ENCODE data around the gene INSYN1.

INSYN1 gene

GRCh38 chr15:73777741-73778140 is 24.6 kb upstream of the INSYN1 start:
- DNase-seq (ENCODE audit: low read depth) = no peak

- DNase-seq (ENCODE audit: low read depth) = no peak
These were observed 20.3 kb upstream of the INSYN1 start for GRCh38 chr15:73773428-73773827.

- DNase-seq (ENCODE audit: low read depth) = no peak
These were observed 18.4 kb upstream of the INSYN1 start for GRCh38 chr15:73771385-73772045.

GRCh38 chr15:73770050-73770449 is 16.9 kb upstream of the INSYN1 start:
- DNase-seq (ENCODE audit: low read depth) = no peak

- DNase-seq (ENCODE audit: low read depth) = no peak
These were observed 14.8 kb upstream of the INSYN1 start for GRCh38 chr15:73767806-73768501.

- no peak for DNase-seq (ENCODE audit: low read depth)
These were observed 13.4 kb upstream of the INSYN1 start for GRCh38 chr15:73766598-73766997.

- DNase-seq (ENCODE audit: low read depth) = no peak
These were observed 12.6 kb upstream of the INSYN1 start for GRCh38 chr15:73765778-73766177.

GRCh38 chr15:73763931-73764330 is 10.8 kb upstream of the INSYN1 start:
- DNase-seq (ENCODE audit: low read depth) = no peak

- no peak for DNase-seq (ENCODE audit: low read depth)
These were observed 7.5 kb upstream of the INSYN1 start for GRCh38 chr15:73760330-73761329.

GRCh38 chr15:73758461-73758860 is 5.3 kb upstream of the INSYN1 start:
- DNase-seq (ENCODE audit: low read depth) = no peak

- no peak for DNase-seq (ENCODE audit: low read depth)
These were observed 4.4 kb upstream of the INSYN1 start for GRCh38 chr15:73757571-73757970.

- DNase-seq (ENCODE audit: low read depth) = no peak
These were observed 3.9 kb upstream of the INSYN1 start for GRCh38 chr15:73756947-73757513.

GRCh38 chr15:73756390-73756789 is 3.2 kb upstream of the INSYN1 start:
- no peak for DNase-seq (ENCODE audit: low read depth)

GRCh38 chr15:73755946-73756345 is 2.8 kb upstream of the INSYN1 start:
- DNase-seq (ENCODE audit: low read depth) = no peak

GRCh38 chr15:73755481-73755880 is 2.3 kb upstream of the INSYN1 start:
- DNase-seq (ENCODE audit: low read depth) = no peak

- no peak for DNase-seq (ENCODE audit: low read depth)
These were observed 1.3 kb upstream of the INSYN1 start for GRCh38 chr15:73754461-73754860.

- no peak for DNase-seq (ENCODE audit: low read depth)
These were observed 351 bp downstream of the INSYN1 start for GRCh38 chr15:73752806-73753193.

- DNase-seq (ENCODE audit: low read depth) = no peak
These were observed 999 bp downstream of the INSYN1 start for GRCh38 chr15:73751899-73752805.

- DNase-seq (ENCODE audit: low read depth) = no peak
These were observed 1.6 kb downstream of the INSYN1 start for GRCh38 chr15:73751511-73751898.

- no peak for DNase-seq (ENCODE audit: low read depth)
These were observed 2.2 kb downstream of the INSYN1 start for GRCh38 chr15:73750951-73751350.

- no peak for DNase-seq (ENCODE audit: low read depth)
These were observed 2.7 kb downstream of the INSYN1 start for GRCh38 chr15:73750438-73750837.

All from HS-5 (cell line).